CD4-positive, alpha-beta T cell treated with Interleukin-6 for 4 hours (primary cell): ENCODE data around the gene JAZF1.
A peak's percentile ranks its signal among the peaks of the same experiment; 100 is the strongest.

Source experiments
- DNase-seq: peaks from one replicate; pipeline ENCODE4 v3.0.0-alpha.2; 2020; ENCODE audit warnings: mixed read lengths

Gene JAZF1

GRCh38 chr7:28133872-28134271 is 46.7 kb downstream of the JAZF1 start:
- no peak for DNase-seq

GRCh38 chr7:28132959-28133870 is 47.4 kb downstream of the JAZF1 start:
- no peak for DNase-seq

- no peak for DNase-seq
These were observed 50.3 kb downstream of the JAZF1 start for GRCh38 chr7:28130277-28130676.

GRCh38 chr7:28128608-28129007 is 52.0 kb downstream of the JAZF1 start:
- no peak for DNase-seq

- DNase-seq, result no peak
These were observed 54.1 kb downstream of the JAZF1 start for GRCh38 chr7:28126410-28127041.

GRCh38 chr7:28125431-28126409 is 54.9 kb downstream of the JAZF1 start:
- DNase-seq, result no peak

GRCh38 chr7:28124413-28124812 is 56.2 kb downstream of the JAZF1 start:
- no peak for DNase-seq

GRCh38 chr7:28123752-28124151 is 56.8 kb downstream of the JAZF1 start:
- peak; percentile 30 for DNase-seq

GRCh38 chr7:28121496-28121895 is 59.1 kb downstream of the JAZF1 start:
- no peak for DNase-seq

- no peak for DNase-seq
These were observed 64.6 kb downstream of the JAZF1 start for GRCh38 chr7:28116041-28116440.

GRCh38 chr7:28115261-28115660 is 65.3 kb downstream of the JAZF1 start:
- DNase-seq, result no peak

GRCh38 chr7:28114056-28114455 is 66.5 kb downstream of the JAZF1 start:
- DNase-seq, result no peak

- no peak for DNase-seq
These were observed 67.6 kb downstream of the JAZF1 start for GRCh38 chr7:28112883-28113540.

GRCh38 chr7:28112467-28112866 is 68.1 kb downstream of the JAZF1 start:
- no peak for DNase-seq

- DNase-seq, result no peak
These were observed 68.6 kb downstream of the JAZF1 start for GRCh38 chr7:28112012-28112411.

- DNase-seq, result no peak
These were observed 70.1 kb downstream of the JAZF1 start for GRCh38 chr7:28110427-28111012.

- DNase-seq, result no peak
These were observed 71.8 kb downstream of the JAZF1 start for GRCh38 chr7:28108747-28109146.

GRCh38 chr7:28107960-28108359 is 72.6 kb downstream of the JAZF1 start:
- DNase-seq, result no peak

GRCh38 chr7:28106321-28106829 is 74.2 kb downstream of the JAZF1 start:
- no peak for DNase-seq

- no peak for DNase-seq
These were observed 75.4 kb downstream of the JAZF1 start for GRCh38 chr7:28105234-28105633.

- no peak for DNase-seq
These were observed 75.8 kb downstream of the JAZF1 start for GRCh38 chr7:28104811-28105210.

- no peak for DNase-seq
These were observed 76.5 kb downstream of the JAZF1 start for GRCh38 chr7:28104041-28104541.
